Right renal cortex interstitium (tissue), 3 donors: ENCODE measurements around the gene CNEP1R1. TPM values are rescaled to one million over a fixed set of nuclear protein-coding genes. Genes with fewer than 3 reads are reported as not detected.
"Not testable (repeated sequence)": the region's sequence is repeated elsewhere in the genome, so short reads cannot be mapped to it uniquely, and the experiment has no call there.

ENCODE experiments used
- DNase-seq, 3 donors: peaks; one replicate each; pipeline ENCODE4 v3.0.0-alpha.2; 2013; ENCODE audit warnings: low read depth in 3 of 3, low spot score in 2 of 3
- polyA plus RNA-seq, 3 donors: library from polyadenylated mRNA; unstranded; fragments of 120-200 nt; gene quantifications; one replicate each; pipeline ENCODE4 v1.2.1, GENCODE V29; 2013; ENCODE audit not compliant: insufficient read length in 3 of 3

CNEP1R1 gene
- 10 to 100 TPM; 25.6 to 27.1 (median 26.2) TPM for polyA plus RNA-seq

DNA sequence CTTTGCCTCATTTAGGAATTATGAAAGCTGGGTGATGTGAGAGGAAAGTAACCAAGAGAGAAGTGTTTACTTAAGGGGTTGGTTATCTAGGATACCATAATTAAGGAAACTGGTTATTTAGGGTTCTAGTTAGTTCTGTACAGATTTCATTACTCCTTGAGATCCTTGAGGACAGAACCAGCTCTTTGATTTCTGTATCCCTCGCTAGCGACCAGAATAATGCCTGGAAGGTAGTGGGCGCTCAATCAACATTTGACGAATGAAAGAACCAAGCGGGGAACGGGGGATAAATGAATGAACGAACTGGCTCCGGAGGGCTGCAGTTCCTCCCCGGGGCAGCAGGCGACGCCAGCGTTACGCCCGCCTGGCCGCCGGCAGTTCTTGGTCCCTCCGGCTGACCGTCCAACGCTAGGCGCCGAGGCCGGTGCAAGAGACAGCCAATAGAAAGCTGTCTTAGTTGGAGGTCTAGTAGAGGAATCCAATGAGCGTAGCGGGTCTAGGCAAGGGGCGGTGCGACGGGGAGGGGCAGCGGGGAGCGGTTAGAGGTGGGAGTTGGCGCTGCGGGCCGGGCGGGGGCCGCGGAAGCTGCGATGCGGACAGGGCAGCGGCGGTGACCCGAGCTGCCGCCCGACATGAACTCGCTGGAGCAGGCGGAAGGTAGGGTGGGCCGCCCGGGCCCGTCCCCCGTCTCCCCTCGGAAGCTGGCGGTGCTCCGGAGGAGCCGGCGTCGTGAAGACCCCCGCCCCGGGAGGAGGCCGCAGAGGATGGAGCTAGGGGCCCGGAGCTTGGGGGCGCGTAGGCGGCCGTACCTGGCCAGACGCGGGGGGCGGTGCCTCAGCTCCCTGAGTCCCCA, at the start of gene CNEP1R1:
Gene CNEP1R1, plus strand, starts transcription at position 542 of the 853 bp plus-strand sequence. Its CDS starts 91 bp downstream, at position 633.
- peak; percentile 95 to 98 (median 96) for DNase-seq

DNA sequence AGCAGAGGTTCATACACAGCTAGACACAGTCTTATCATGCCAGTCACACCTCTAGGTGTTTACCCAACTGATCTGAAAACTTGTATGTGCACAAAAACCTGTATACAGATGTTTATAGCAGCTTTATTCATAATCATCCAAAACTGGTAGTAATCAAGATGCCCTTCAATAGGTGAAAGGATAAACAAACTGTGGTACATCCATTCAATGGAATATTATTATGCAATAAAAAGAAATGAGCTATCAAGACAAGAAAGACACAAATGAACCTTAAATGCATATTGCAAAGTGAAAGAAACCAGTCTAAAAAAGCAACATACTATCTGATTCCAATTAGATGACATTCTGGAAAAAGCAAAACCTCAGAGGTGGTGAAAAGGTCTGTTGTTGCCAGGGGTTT, 47.6 kb upstream of the CNEP1R1 start:
- no peak for DNase-seq

DNA sequence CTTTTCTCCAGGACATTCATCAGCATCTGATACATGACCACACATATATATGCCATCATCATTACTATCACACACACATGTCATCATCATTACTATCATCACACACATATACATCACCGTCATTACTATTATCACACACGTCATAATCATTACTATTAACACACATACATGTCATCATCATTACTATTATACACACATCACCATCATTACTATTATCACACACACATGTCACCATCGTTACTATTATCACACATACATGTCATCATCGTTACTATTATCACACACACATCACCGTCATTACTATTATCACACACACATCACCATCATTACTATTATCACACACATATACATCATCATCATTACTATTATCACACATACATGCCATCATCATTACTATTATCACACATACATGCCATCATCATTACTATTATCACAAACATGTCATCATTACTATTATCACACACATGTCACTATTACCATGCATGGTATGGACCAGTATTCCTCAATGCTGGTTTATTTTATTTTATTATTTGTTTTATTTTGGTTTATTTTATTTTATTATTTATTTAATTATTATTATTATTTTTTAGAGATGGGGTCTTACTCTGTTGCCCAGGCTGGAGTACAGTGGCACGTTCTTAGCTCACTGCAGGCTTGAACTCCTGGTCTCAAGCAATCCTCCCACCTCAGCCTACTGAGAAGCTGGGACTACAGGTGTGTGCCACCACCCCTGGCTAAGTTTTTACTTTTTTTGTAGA, 46.3 kb upstream of the CNEP1R1 start:
- no peak for DNase-seq

- no peak for DNase-seq
Observed at GRCh38 chr16:49980166-49980565, 44.9 kb upstream of the CNEP1R1 start.

- no peak for DNase-seq
Observed at GRCh38 chr16:49986351-49987124, 38.5 kb upstream of the CNEP1R1 start.

- DNase-seq, result no peak
Observed at GRCh38 chr16:49987381-49987780, 37.6 kb upstream of the CNEP1R1 start.

DNA sequence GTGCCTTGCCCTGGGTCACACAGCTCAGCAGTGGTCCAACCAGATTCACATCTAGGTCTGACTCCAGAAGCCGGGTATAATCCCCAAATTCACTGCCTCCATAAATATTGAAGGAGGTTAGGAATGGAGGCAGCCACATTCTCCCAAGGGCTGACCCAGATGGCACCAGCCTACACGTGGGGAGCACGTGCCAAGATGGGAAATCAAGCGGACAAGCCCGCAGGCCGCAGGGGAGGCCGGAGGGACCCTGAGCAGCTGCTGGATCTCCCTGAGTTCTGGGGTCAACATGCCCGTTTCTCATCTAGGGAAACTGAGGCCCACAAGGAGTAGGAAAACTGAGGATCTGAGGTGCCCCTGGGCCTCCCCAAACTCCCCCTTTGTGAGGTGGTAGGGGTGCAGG, 32.2 kb upstream of the CNEP1R1 start:
- DNase-seq, result no peak

DNA sequence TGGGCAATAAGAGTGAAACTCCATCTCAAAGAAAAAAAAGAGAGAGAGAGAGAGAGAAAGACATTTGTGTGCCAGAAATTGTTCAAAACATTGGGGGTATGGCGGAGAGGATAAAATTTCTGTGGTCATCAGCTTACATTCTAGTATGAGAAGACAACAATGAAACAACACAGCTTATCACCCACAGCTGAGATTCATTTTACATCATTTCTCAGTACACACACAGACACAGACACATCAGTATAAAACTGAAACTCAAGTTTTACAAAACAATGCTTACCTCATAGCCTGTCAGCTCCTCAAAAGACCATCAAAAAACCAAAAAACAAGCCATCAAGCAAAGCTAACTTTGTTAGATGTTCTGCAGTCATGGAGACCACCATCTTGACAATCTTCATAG, 31.4 kb upstream of the CNEP1R1 start:
- no peak for DNase-seq

- DNase-seq, result no peak
Observed at GRCh38 chr16:49994006-49994405, 31.0 kb upstream of the CNEP1R1 start.

- no peak for DNase-seq
Observed at GRCh38 chr16:49995720-49996119, 29.3 kb upstream of the CNEP1R1 start.

GRCh38 chr16:49997721-49998251, 27.2 kb upstream of the CNEP1R1 start:
- no peak for DNase-seq

DNA sequence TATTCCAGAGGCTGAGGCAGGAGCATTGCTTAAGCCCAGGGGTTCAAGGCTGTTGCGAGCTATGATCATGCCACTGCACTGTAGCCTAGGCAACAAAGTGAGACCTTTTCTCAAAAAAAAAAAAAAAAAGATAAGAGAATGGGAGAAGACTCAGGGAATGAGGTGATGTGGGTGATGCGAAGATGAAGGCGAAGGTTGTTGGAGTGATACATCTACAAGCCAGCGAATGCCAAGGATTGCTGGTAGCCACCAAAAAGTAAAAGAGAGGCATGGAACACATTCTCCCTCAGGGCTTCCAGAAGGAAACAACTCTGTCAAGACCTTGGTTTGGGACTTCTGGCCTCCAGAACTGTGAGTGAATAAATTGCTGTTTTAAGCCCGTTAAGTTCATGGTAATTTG, 26.0 kb upstream of the CNEP1R1 start:
- no peak for DNase-seq

DNA sequence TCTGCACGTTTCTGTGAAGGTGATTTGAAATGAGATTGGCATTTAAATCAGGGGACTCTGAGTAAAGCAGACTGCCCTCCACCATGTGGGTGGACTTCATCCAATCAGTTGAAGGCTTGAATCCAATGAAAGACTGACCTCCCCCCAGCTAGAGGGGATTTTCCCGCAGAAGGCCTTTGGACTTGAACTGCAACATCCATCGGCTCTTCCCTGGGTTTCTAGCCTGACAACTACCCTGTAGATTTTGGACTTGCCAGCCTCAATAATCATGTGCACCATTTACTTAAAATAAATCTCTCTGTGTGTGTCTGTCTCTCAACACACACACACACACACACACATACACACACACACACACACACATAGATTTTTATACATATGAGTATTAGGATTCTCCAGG, 23.9 kb upstream of the CNEP1R1 start:
- no peak for DNase-seq

DNA sequence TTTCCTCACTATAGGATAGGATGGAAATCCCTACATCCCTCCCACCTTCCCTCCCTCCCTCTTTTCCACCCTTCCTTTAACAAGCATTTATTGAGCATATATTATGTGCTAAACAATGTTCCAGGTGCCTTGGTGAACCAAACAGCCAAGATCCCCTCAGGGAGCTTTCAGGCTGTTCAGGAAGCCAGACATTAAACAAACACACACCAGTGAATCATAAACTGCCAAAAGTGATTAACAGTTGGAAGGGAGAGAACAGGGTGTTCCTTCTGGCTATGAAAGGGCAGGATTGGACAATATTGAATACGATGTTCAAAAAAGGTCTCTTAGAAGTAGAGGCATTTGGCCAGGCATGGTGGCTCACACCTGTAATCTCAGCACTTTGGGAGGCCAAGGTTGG, 22.8 kb upstream of the CNEP1R1 start:
- DNase-seq, result no peak

DNA sequence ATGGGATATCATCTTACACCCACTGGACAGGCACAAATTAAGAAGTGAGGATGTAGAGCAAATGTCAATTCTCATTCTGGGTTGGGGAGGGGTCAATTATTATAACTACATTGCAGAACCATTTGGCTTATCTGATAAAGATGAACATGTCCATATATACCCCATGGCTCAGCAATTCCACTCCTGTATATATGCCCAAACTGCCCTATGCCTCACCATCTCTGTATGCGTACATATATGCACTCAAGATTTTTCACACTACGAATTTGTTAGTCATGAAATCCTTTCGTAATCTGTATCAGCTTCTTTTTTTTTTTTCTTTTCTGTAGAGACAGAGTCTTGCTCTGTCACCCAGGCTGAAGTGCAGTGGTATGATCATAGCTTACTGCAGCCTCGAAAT, 20.8 kb upstream of the CNEP1R1 start:
- no peak for DNase-seq

DNA sequence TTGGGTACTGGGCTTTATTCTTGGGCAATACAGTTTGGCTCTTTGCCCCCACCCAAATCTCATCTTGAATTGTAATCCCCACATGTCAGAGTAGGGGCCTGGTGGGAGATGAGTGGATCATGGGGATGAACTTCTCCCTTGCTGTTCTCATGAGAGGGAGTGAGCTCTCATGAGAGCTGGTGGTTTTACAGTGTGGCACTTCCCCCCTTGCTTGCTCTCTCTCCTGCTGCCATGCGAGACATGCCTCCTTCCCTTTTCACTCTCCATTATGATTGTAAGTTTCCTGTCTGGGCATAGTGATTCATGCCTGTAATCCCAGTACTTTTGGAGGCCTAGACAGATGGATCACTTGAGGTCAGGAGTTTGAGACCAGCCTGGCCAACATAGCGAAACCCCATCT, 18.1 kb upstream of the CNEP1R1 start:
- no peak for DNase-seq

DNA sequence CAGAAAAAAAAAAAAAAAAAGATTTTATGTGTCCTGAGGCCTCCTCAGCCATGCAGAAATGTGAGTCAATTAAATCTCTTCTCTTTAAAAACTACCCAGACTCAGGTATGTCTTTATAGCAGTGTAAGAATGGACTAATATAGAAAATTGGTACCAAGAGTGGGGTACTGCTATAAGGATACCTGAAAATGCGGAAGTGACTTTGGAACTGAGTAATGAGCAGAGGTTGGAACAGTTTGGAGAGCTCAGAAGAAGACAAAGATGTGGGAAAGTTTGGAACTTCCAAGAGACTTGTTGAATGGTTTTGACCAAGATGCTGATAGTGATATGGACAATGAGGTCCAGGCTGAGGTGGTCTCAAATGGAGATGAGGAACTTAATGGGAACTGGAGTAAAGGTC, 17.3 kb upstream of the CNEP1R1 start:
- no peak for DNase-seq

DNA sequence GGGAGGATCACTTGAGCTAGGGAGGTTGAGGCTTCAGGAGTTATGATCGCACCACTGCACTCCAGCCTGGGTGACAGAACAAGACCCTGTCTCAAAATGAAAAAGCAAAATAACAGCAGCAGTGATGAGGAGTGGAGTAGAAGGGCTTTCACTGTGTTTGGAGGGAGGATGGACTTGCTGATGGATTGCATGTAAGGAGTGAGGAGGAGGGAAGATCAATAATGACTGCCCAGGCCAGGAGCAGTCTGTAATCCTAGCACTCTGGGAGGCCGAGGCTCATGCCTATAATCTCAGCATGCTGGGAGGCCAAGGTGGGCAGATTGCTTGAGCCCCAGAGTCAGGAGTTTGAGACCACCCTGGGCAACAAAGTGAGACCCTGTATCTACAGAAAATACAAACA, 14.8 kb upstream of the CNEP1R1 start:
- no peak for DNase-seq

- no peak for DNase-seq
Observed at GRCh38 chr16:50011707-50012106, 13.3 kb upstream of the CNEP1R1 start.

GRCh38 chr16:50012182-50012581, 12.8 kb upstream of the CNEP1R1 start:
- no peak for DNase-seq

GRCh38 chr16:50014211-50014610, 10.8 kb upstream of the CNEP1R1 start:
- DNase-seq, result not testable (repeated sequence)
